ENCODE data around the gene TEKTIP1. TPM values are rescaled to one million over a fixed set of nuclear protein-coding genes. Genes with fewer than 3 reads are reported as not detected.
A peak's percentile ranks its signal among the peaks of the same experiment; 100 is the strongest.
"Not testable (repeated sequence)": the region's sequence is repeated elsewhere in the genome, so short reads cannot be mapped to it uniquely, and the experiment has no call there.

The TEKTIP1 gene
- total RNA-seq, 8 experiments from 2014 or later: 0.50 to 4.3 (median 0.99) TPM

DNA sequence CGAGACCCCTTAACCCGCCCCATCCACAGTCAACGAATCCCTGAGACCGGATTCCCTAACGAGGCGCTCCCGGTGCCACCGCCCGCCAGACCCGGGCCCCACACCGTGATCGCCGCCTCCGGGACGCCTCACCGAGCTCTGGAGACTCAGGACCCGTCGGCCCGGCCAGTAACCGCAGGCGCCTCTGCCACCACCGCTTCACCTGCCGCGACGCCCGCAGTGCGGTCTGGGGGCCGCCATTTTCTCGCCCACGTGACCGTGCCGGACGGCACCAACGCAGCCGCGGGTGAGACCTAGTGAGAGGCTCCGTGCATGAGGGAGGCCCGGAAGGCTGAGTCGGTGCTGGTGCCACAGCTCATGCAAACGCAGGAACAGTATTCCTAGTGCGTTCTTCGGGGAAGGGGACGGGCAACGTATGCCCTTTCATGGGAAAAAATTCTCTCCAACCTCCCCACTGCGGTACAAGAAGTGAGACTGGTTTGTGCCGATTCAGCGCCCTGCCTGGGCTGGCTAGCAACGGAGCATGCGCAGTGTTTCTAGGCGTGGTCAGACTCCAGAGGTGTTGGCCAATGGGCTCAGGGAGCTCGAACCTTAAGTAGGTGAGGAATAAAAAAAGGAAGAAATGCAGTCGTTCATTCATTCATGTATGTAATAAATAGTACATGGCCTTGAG is 38.4 kb upstream of the TEKTIP1 start, which contains the start of gene DOHH:
Gene DOHH, minus strand, starts transcription at position 246 of the 673 bp plus-strand sequence. CDS start 3,860 bp downstream, outside the sequence.
- in situ Hi-C loops (cut with MboI; ENCODE audit: low pct_unique_long_range_greater_than_20kb in 2 of 9, low sequenced_read_pairs in 9 of 9, unreplicated experiment in 9 of 9): no loop called here

DNA sequence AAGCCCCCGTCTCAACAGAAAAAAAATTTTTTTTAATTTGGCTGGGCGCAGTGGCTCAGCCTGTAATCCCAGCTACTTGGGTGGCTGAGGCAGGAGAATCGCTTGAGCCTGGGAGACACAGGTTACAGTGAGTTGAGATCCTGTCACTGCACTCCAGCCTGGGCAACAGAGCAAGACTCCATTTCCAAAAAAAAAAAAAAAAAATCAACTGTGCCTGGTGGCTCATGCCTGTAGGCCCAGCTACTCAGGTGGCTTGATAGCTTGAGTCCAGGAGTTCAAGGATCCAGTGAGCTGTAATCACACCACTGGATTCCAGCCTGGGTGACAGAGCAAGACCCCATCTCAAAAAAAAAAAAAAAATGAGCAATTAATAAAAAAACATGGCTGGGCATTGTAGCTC is 37.2 kb upstream of the TEKTIP1 start:
- H3K4me3 ChIP-seq: no peak overlapping the region
- no peak for ATAC-seq (replicated peaks in 6 of 8)
- WGBS, 10 experiments: 80 to 100% (median 100%) methylated on average over 1 to 2 of the region's 3 CpGs; no CpG with 5 or more reads in 4 of the 10 experiments
- H3K4me1 ChIP-seq (replicated peaks in 1 of 2): peaks cover 10 to 11% of the 10 kb centered on the region in 2 donors
- no peak overlapping the region for H3K27ac ChIP-seq
- in situ Hi-C loops (cut with MboI; ENCODE audit: low pct_unique_long_range_greater_than_20kb in 2 of 9, low sequenced_read_pairs in 9 of 9, unreplicated experiment in 9 of 9): no loop called here

More for the DNA sequence above, 38.4 kb upstream of the TEKTIP1 start, which contains the start of gene DOHH:
- ATAC-seq (replicated peaks in 6 of 8): peak; percentile 90 to 96 (median 92)
- 0 to 4% (median 0%) methylated on average over 2 to 25 of the region's 52 CpGs; no CpG with 5 or more reads in 5 of the 10 experiments for WGBS, 10 experiments
- H3K4me3 ChIP-seq: peak within 1 kb of the TSS; percentile 68 to 100 (median 81)
- H3K4me1 ChIP-seq (replicated peaks in 1 of 2): peaks cover 8 to 10% of the 10 kb centered on the region in 2 donors
- H3K27ac ChIP-seq: peak within 1 kb of the TSS; percentile 99 to 100

- ATAC-seq (replicated peaks in 6 of 8): no peak
- Histone ChIP-seq H3K4me1 (replicated peaks in 1 of 2) (peaks cover 16 to 20% of the 10 kb centered on the region in 2 donors), H3K4me3 (no peak overlapping the region), H3K27ac (no peak overlapping the region)
- WGBS, 10 experiments: 61 to 94% (median 83%) methylated on average over 2 to 9 of the region's 13 CpGs; no CpG with 5 or more reads in 2 of the 10 experiments
- in situ Hi-C loops (cut with MboI; ENCODE audit: low pct_unique_long_range_greater_than_20kb in 2 of 9, low sequenced_read_pairs in 9 of 9, unreplicated experiment in 9 of 9): no loop called here
Observed at GRCh38 chr19:3503036-3503572, 35.9 kb upstream of the TEKTIP1 start.

DNA sequence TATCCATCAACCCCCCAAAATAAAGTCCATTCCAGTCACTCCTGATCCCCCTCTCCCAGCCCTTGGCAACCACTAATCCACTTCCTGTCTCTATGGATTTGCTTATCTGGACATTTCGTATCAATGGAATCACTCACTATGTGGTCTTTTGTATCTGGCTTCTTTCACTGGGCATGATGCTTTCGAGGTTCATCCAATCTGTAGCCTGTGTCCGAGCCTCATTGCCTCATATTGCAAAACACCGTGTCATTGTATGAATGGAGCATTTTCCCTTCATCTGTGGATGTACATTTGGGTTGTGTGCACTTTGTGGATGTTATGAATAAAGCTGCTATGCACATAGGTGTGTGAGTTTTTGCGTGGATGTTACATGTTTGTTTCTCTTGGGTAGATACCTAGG is 34.2 kb upstream of the TEKTIP1 start:
- Histone ChIP-seq H3K4me3 (no peak overlapping the region), H3K27ac (no peak overlapping the region), H3K4me1 (replicated peaks in 1 of 2) (peaks cover 14 to 21% of the 10 kb centered on the region in 2 donors)
- no peak for ATAC-seq (replicated peaks in 6 of 8)
- 50 to 100% (median 98%) methylated on average over 1 to 5 of the region's 5 CpGs; no CpG with 5 or more reads in 2 of the 10 experiments for WGBS, 10 experiments
- in situ Hi-C loops (cut with MboI; ENCODE audit: low pct_unique_long_range_greater_than_20kb in 2 of 9, low sequenced_read_pairs in 9 of 9, unreplicated experiment in 9 of 9): no loop called here

DNA sequence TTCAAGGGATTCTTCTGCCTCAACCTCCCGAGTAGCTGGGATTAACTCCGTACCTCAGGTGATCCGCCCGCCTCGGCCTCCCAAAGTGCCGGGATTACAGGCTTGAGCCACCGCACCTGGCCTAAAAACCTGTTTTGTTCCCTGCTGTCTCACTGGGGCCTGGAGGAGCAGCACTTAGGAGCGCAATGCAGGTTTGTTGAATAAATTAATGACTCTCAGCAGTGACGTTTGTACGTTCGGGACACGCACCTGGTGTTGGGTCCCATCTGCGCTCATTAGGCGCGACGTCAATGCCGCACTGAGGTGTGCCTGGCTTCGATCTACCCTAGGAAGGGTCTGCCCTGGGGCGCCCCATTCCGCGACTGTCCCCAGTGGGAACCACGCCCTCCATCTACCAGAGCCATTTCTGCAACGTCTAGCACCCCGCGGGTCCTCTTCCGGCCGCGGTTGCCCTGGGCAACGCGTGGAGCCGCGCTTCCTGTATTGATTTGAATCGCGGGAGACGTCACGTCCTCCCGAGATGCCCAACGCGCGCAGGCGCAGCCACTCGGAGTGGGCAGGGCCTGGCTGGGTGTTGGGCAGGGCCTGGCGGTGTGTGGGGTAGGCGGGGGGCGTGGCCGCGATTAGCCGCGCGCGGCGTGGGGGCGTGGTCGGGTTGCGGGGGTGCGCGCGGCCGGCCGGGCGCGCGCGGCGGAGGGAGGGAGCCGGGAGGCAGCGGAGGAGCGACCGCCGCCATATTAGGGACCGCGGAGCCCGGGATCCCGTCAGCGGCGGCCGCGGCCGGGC is 33.2 kb upstream of the TEKTIP1 start, which contains the start of gene FZR1:
Gene FZR1, plus strand, starts transcription at position 714 of the 786 bp plus-strand sequence. CDS start 16,679 bp downstream, outside the sequence.
- 3 to 70% (median 15%) methylated on average over 2 to 6 of the region's 79 CpGs; no CpG with 5 or more reads in 4 of the 10 experiments for WGBS, 10 experiments
- peaks cover 14 to 20% of the 10 kb centered on the region in 2 donors for H3K4me1 ChIP-seq (replicated peaks in 1 of 2)
- ATAC-seq (replicated peaks in 6 of 8): peak; percentile 86 to 96 (median 90)
- H3K4me3 ChIP-seq: peak within 1 kb of the TSS; percentile 68 to 92 (median 80)
- in situ Hi-C loops (cut with MboI; ENCODE audit: low pct_unique_long_range_greater_than_20kb in 2 of 9, low sequenced_read_pairs in 9 of 9, unreplicated experiment in 9 of 9): no loop called here
- H3K27ac ChIP-seq: peak within 1 kb of the TSS; percentile 86 to 94

DNA sequence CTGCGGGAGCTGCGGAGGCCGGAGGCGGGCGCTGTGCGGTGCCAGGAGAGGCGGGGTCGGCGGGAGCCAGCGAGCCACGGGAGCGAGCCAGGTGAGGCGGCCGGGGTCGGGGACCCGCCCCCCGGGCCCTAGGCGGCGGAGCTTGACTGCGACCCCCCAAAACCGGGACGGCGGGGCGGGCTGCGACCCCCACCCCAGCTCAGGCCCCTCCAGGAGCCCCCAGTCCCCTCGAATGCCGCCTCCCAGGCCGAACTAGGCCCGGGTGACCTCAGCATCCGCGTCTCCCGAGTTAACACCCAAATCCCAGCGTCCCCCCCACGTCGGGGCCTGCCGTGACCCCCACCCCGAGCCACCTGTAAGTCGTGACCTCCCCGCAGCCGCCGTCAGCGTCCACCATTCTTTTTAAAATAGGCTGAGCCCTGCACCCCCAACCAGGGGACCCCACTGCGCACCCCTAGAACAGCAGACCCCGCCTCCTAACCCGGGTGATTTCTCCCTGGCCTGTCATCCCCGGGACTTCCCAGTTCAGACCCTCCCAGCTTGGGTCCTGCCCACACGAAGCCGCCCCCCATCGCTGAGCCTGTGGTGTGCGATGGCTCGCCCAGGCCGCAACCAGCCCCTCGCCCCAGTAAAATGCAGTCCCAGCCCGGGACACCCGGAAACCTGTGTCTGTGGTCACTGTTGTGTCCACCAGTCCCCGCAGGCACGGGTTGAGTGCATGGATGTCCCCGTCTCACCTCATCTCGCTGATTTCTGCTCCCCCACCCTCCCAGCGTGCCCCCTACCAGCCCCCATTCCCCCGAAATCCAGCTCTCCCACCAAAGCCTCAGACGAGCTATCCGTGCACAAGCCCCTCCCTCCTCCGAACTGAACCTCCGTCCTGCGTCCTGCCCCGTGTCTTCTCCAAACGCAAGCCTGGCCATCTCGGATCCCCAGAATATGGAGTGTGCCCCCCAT is 32.3 kb upstream of the TEKTIP1 start:
- Histone ChIP-seq H3K4me3 (peak overlapping the region; percentile 68 to 92 (median 80)), H3K4me1 (replicated peaks in 1 of 2) (peaks cover 14 to 20% of the 10 kb centered on the region in 2 donors), H3K27ac (peak overlapping the region; percentile 83 to 94)
- in situ Hi-C loops (cut with MboI; ENCODE audit: low pct_unique_long_range_greater_than_20kb in 2 of 9, low sequenced_read_pairs in 9 of 9, unreplicated experiment in 9 of 9): no loop called here
- no CpG with 5 or more reads among the region's 69 CpGs for WGBS, 10 experiments
- peak in 7 of 8 experiments; percentile 0 to 6 (median 2) for ATAC-seq (replicated peaks in 6 of 8)

GRCh38 chr19:3507371-3508120 is 31.4 kb upstream of the TEKTIP1 start:
- WGBS, 10 experiments: 0 to 4% (median 0%) methylated on average over 1 to 5 of the region's 31 CpGs; no CpG with 5 or more reads in 7 of the 10 experiments
- Histone ChIP-seq H3K27ac (peak overlapping the region; percentile 83 to 94), H3K4me1 (replicated peaks in 1 of 2) (peaks cover 22 to 26% of the 10 kb centered on the region in 2 donors), H3K4me3 (peak overlapping the region; percentile 68 to 92 (median 80))
- in situ Hi-C loops (cut with MboI; ENCODE audit: low pct_unique_long_range_greater_than_20kb in 2 of 9, low sequenced_read_pairs in 9 of 9, unreplicated experiment in 9 of 9): no loop called here
- ATAC-seq (replicated peaks in 6 of 8): peak in 6 of 8 experiments; percentile 3 to 35 (median 32)

- H3K27ac ChIP-seq; ATAC-seq (replicated peaks in 6 of 8); in situ Hi-C loops (cut with MboI; ENCODE audit: low pct_unique_long_range_greater_than_20kb in 2 of 9, low sequenced_read_pairs in 9 of 9, unreplicated experiment in 9 of 9): not testable (repeated sequence)
- WGBS, 10 experiments: 25 to 100% (median 92%) methylated on average over 1 to 10 of the region's 18 CpGs; no CpG with 5 or more reads in 3 of the 10 experiments
- peaks cover 27 to 31% of the 10 kb centered on the region in 2 donors for H3K4me1 ChIP-seq (replicated peaks in 1 of 2)
- peak overlapping the region in 4 of 5 donors; percentile 71 to 92 (median 86) for H3K4me3 ChIP-seq
Observed at GRCh38 chr19:3508121-3508661, 30.8 kb upstream of the TEKTIP1 start.

GRCh38 chr19:3508771-3509535 is 30.0 kb upstream of the TEKTIP1 start:
- in situ Hi-C loops (cut with MboI; ENCODE audit: low pct_unique_long_range_greater_than_20kb in 2 of 9, low sequenced_read_pairs in 9 of 9, unreplicated experiment in 9 of 9): no loop called here
- Histone ChIP-seq H3K27ac (no peak overlapping the region), H3K4me3 (no peak overlapping the region), H3K4me1 (replicated peaks in 1 of 2) (peaks cover 27 to 33% of the 10 kb centered on the region in 2 donors)
- 70 to 100% (median 92%) methylated on average over 1 to 11 of the region's 23 CpGs; no CpG with 5 or more reads in 1 of the 10 experiments for WGBS, 10 experiments
- ATAC-seq (replicated peaks in 6 of 8): no peak

DNA sequence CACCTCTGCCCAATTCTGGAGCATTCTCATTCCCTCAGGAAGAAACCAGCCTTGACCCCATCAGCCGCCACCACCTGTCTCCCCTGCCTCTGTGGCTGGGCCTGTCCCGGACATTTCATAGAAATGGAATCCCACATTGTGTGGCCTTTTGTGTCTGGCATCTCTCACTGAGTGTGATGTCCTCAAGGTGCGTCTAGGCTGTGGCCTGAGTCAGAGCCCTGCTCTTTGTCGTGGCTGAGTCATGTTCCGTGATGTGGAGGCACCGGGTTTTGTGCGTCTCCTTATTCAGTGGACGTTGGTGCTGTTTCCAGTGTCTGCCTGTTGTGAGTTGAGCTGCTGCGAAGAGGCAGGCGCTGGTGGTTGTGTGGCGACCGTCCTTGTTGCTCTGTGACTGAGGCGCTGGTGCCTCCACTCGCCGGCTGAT is 29.4 kb upstream of the TEKTIP1 start:
- in situ Hi-C loops (cut with MboI; ENCODE audit: low pct_unique_long_range_greater_than_20kb in 2 of 9, low sequenced_read_pairs in 9 of 9, unreplicated experiment in 9 of 9): no loop called here
- WGBS, 10 experiments: 79 to 97% (median 89%) methylated on average over 3 to 12 of the region's 15 CpGs; no CpG with 5 or more reads in 4 of the 10 experiments
- Histone ChIP-seq H3K27ac (no peak overlapping the region), H3K4me3 (no peak overlapping the region), H3K4me1 (replicated peaks in 1 of 2) (peaks cover 31 to 39% of the 10 kb centered on the region in 2 donors)
- no peak for ATAC-seq (replicated peaks in 6 of 8)
